HepG2 (cell line): ENCODE measurements around the gene GP9. TPM values are rescaled to one million over a fixed set of nuclear protein-coding genes. Genes with fewer than 3 reads are reported as not detected.

ENCODE experiments used
- ATAC-seq: fragments of 200-7000 bp; cut with Tn5 transposase; 3 replicates; pipeline ENCODE4 v1.9.1; 2020; ENCODE audit warnings: mild to moderate bottlenecking, moderate library complexity
- BruUV-seq: library from RNA; stranded (reverse); fragments of 400-500 nt; replicated peaks from 2 replicates; lab custom pipeline; 2021; lab: Mats Ljungman, UMichigan
- CTCF ChIA-PET: fragments of 300-600 bp; formaldehyde crosslinking; extraction: SDS; loops from one replicate; lab custom pipeline; 2021; ENCODE audit warnings: low total read pairs, inconsistent platforms, low intra/inter-chr PET ratio; lab: Yijun Ruan, JAX
- POLR2A ChIA-PET: fragments of 350-600 bp; sonication (Branson Sonifier 250); formaldehyde crosslinking; loops from one replicate; lab custom pipeline; 2020; ENCODE audit warnings: antibody characterized with exemption, inconsistent platforms; lab: Yijun Ruan, JAX
- DNase-seq: peaks from one replicate; pipeline ENCODE4 v3.0.0-alpha.2; 2015; ENCODE audit warnings: low spot score
- FAIRE-seq: peaks from 3 replicates; lab custom pipeline; 2011; peaks lifted over from hg19 to GRCh38; lab: Jason Lieb, UNC
- H2AFZ ChIP-seq: one replicate; pipeline ENCODE4 v1.6.1; 2011; ENCODE audit warnings: low read length, inconsistent platforms
- H3K27ac ChIP-seq: fragments of 300-600 bp; 3 replicates; pipeline ENCODE4 v1.8.0; 2011; ENCODE audit warnings: mixed run types, mild to moderate bottlenecking, mixed read lengths, low read length, inconsistent platforms; ENCODE audit not compliant: insufficient read depth; ENCODE audit errors: extremely low read length
- H3K27me3 ChIP-seq, 2 experiments: fragments of 200-600 bp in 1 of 2; 2 replicates in 1 of 2; 3 replicates in 1 of 2; pipeline versions ENCODE4 v1.6.0 to v1.8.0; 2011; ENCODE audit warnings: low read length in 2 of 2, mild to moderate bottlenecking in 2 of 2, moderate library complexity in 2 of 2, inconsistent platforms in 1 of 2; ENCODE audit not compliant: insufficient read depth in 2 of 2, control insufficient read depth in 1 of 2
- H3K36me3 ChIP-seq, 2 experiments: fragments of 200-600 bp in 1 of 2; replicated peaks in 1 of 2; 2 replicates in 1 of 2; 3 replicates in 1 of 2; pipeline versions ENCODE4 v1.5.1 to v1.8.0; 2011; ENCODE audit warnings: low read length in 2 of 2, inconsistent platforms in 1 of 2; ENCODE audit not compliant: insufficient read depth in 2 of 2, control insufficient read depth in 1 of 2
- H3K4me1 ChIP-seq: 2 replicates; pipeline ENCODE4 v1.5.1; 2012; ENCODE audit warnings: low read length, inconsistent platforms; ENCODE audit not compliant: insufficient read depth
- H3K4me2 ChIP-seq: 2 replicates; pipeline ENCODE4 v1.6.0; 2011; ENCODE audit warnings: low read depth, low read length, inconsistent platforms
- H3K4me3 ChIP-seq, 3 experiments: fragments of 200-600 bp in 1 of 3; sonication (generic), shearing (Covaris generic) in 1 of 3; replicated peaks in 1 of 3; 2 replicates each; pipeline ENCODE4 v1.5.1; 2011 to 2016; ENCODE audit warnings: low read length in 3 of 3, inconsistent platforms in 2 of 3, low read depth in 2 of 3, mild to moderate bottlenecking in 2 of 3, control low read depth in 1 of 3, mixed read lengths in 1 of 3; ENCODE audit not compliant: insufficient read depth in 1 of 3
- H3K79me2 ChIP-seq: one replicate; pipeline ENCODE4 v1.6.1; 2011; ENCODE audit warnings: low read length, inconsistent platforms; ENCODE audit not compliant: insufficient read depth
- H3K9ac ChIP-seq: 2 replicates; pipeline ENCODE4 v1.6.0; 2011; ENCODE audit warnings: mild to moderate bottlenecking, low read depth, low read length, inconsistent platforms; ENCODE audit not compliant: insufficient read depth
- H3K9me3 ChIP-seq: 2 replicates; pipeline ENCODE4 v1.5.1; 2012; ENCODE audit warnings: mild to moderate bottlenecking, low read length
- H4K20me1 ChIP-seq: 2 replicates; pipeline ENCODE4 v1.6.0; 2011; ENCODE audit warnings: inconsistent platforms, mild to moderate bottlenecking, low read length, moderate library complexity; ENCODE audit not compliant: insufficient read depth
- ARNTL ChIP-seq: sonication (generic); formaldehyde crosslinking; IDR thresholded peaks from 2 replicates; pipeline ENCODE4 v1.4.0; 2020; ENCODE audit warnings: mild to moderate bottlenecking, missing genetic modification reagents
- CHCHD3 ChIP-seq: sonication (generic); formaldehyde crosslinking; IDR thresholded peaks from 2 replicates; pipeline ENCODE4 v1.8.0; 2022; ENCODE audit warnings: mild to moderate bottlenecking, missing genetic modification reagents, moderate library complexity
- HES4 ChIP-seq: sonication (generic); formaldehyde crosslinking; IDR thresholded peaks from 2 replicates; pipeline ENCODE4 v1.9.0; 2021; ENCODE audit warnings: mild to moderate bottlenecking, missing genetic modification reagents, borderline replicate concordance
- LRRFIP1 ChIP-seq: sonication (generic); formaldehyde crosslinking; conservative IDR thresholded peaks from 2 replicates; pipeline ENCODE4 v1.4.0; 2020; ENCODE audit warnings: missing genetic modification reagents
- MXD4 ChIP-seq: IDR thresholded peaks from 2 replicates; pipeline ENCODE4 v1.6.1; 2016; ENCODE audit warnings: mild to moderate bottlenecking, missing biosample characterization, missing genetic modification reagents
- RFX3 ChIP-seq: IDR thresholded peaks from 2 replicates; pipeline ENCODE4 v1.6.1; 2016; ENCODE audit warnings: missing biosample characterization, missing genetic modification reagents
- TEAD3 ChIP-seq: optimal IDR thresholded peaks from 2 replicates; pipeline ENCODE3; 2016; ENCODE audit warnings: borderline replicate concordance
- U2AF1 ChIP-seq: fragments of 200-400 bp; formaldehyde crosslinking; optimal IDR thresholded peaks from 2 replicates; pipeline ENCODE3; 2017; ENCODE audit warnings: mild to moderate bottlenecking, low read depth, low read length
- ZFP82 ChIP-seq: sonication (generic); formaldehyde crosslinking; IDR thresholded peaks from 2 replicates; pipeline ENCODE4 v1.5.1; 2020; ENCODE audit warnings: mild to moderate bottlenecking, missing genetic modification reagents, borderline replicate concordance
- ZNF256 ChIP-seq: sonication (generic); formaldehyde crosslinking; conservative IDR thresholded peaks from 2 replicates; pipeline ENCODE4 v1.4.0; 2020; ENCODE audit warnings: missing genetic modification reagents
- WGBS: methylation state at CpG from one replicate; pipeline ENCODE4 v1.1.6; 2017; ENCODE audit warnings: low lambda C conversion rate; 5-methylcytosine and 5-hydroxymethylcytosine counted together
- in situ Hi-C: cut with HindIII; loops from 2 replicates; pipeline ENCODE4 v1.10.0; 2017; ENCODE audit warnings: low pct_unique_long_range_greater_than_20kb; ENCODE audit not compliant: extremely low pct_ligation_motif_present
- intact Hi-C: fragments of 100-400 bp; cut with micrococcal nuclease; formaldehyde crosslinking; loops from one replicate; pipeline ENCODE4 v1.10.0; 2022; ENCODE audit not compliant: unreplicated experiment
- polyA plus RNA-seq, 8 experiments: library from polyadenylated mRNA; depleted of rRNA in 3 of 8; stranded (reverse) in 7 of 8; unstranded in 1 of 8; fragments of >200 nt; fragmentation: Illumina TruSeq in 4 of 8; extraction: Trizol in 4 of 8; gene quantifications; 2 replicates each; pipeline versions ENCODE4 v1.2.1 to v1.2.3, GENCODE V29; 2011 to 2016; ENCODE audit warnings: low read depth in 4 of 8, missing spikeins in 1 of 8, mixed read lengths in 1 of 8; ENCODE audit not compliant: insufficient read depth in 1 of 8
- total RNA-seq, 5 experiments: library from RNA; depleted of rRNA; stranded (reverse); fragments of >200 nt; fragmentation: Illumina TruSeq; extraction: Trizol; gene quantifications; 2 replicates each; pipeline ENCODE4 v1.2.3, GENCODE V29; 2016; ENCODE audit warnings: low read depth in 1 of 5

Gene GP9
- total and polyA plus RNA-seq, 2 of the 13 experiments (the other 11 are each of a cell fraction or from before 2014, with no cell fraction given) = not detected

DNA sequence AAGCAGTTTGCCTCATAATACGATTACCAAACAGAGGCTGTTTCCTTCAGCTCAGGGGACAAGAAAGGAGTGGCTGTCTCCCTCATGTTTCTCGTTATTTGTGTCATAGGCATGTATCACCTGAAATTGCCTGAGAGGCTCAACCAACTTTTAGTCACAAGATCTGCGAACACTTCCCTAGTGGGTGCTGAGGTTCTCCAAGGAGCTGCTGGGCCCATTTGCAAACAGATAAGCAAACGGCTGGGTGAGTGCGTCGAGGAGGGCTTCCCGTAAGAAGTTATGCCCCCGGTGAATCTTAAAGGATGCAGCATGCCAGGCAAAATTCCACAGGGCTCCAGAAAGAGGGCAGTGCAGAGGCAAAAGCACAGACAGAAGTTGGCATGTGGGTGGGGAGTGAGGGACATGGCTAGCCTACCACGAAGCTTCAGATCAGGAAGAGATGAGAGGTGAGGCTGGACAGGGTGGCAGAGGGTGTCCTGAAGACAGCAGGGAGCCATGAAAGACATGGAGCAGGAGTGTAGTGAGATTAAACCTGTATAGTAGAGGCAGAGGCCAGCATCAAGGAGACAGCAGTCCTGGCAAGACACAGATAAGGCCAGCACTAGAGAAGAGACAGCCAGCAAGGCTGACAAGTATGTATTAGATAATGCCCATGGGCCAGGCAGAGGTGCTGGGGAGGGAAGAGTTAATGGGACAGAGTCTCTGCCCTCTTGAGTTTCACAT, 4.0 kb upstream of the GP9 start:
- FAIRE-seq = no peak
- Histone ChIP-seq H3K4me1 (peaks cover 52% of the 10 kb centered on the region), H3K4me2 (no peak overlapping the region), H3K27ac (no peak overlapping the region), H3K79me2 (no peaks in the 10 kb centered on the region)
- TF ChIP-seq TEAD3 (CRISPR knock-in tag) = no peak
- no peak for TF ChIP-seq HES4
- TF ChIP-seq ZFP82 (CRISPR knock-in tag) = no peak
- no peak for TF ChIP-seq RFX3 (CRISPR knock-in tag)
- TF ChIP-seq MXD4 (CRISPR knock-in tag) = no peak
- no peak for TF ChIP-seq CHCHD3
- no peak for TF ChIP-seq LRRFIP1 (CRISPR knock-in tag)
- TF ChIP-seq ARNTL (CRISPR knock-in tag) = no peak
- TF ChIP-seq U2AF1 = no peak
- TF ChIP-seq ZNF256 (CRISPR knock-in tag) = no peak
- TF ChIP-seq, all 625 proteins: peak for 0
- ChIA-PET POLR2A (no interaction called here), CTCF (no interaction called here)
- DNase-seq (no peak), ATAC-seq (no peak)
- peaks cover 0 to 25% of the 10 kb centered on the region in 2 experiments; a peak in 2 of 5 replicates for H3K27me3 ChIP-seq
- WGBS = 16% methylated on average over 4 of the region's 9 CpGs
- no peak overlapping the region for H3K9ac ChIP-seq
- H2AFZ ChIP-seq = no peak overlapping the region
- no peaks in the 10 kb centered on the region for H3K9me3 ChIP-seq
- no peak overlapping the region for H3K4me3 ChIP-seq
- intact Hi-C loops (no loop called here), in situ Hi-C loops (no loop called here)
- H4K20me1 ChIP-seq = no peaks in the 10 kb centered on the region
- no peaks in the 10 kb centered on the region for H3K36me3 ChIP-seq
- BruUV-seq = no TSS peak
